ENCODE measurements around the gene CFDP1.
"Not testable (repeated sequence)": the region's sequence is repeated elsewhere in the genome, so short reads cannot be mapped to it uniquely, and the experiment has no call there.

The CFDP1 gene

DNA sequence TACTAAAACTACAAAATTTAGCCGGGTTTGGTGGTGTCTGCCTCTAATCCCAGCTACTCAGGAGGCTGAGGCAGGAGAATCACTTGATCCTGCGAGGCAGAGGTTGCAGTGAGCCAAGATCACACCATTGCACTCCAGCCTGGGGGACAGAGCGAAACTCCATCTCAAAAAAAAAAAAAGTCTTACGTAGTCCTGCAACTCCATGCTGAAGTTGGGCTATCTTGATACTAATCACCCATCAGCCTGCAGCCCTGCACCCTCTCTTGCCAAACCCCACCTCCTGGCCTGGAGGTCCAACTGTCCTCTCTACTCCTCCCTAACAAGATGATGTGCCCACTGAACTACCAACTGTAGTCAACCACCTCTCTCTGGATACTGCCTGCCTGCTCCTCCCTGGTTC lies 26.4 kb upstream of the CFDP1 start:
- DNase-seq (ENCODE audit: low read depth) = no peak
- TF ChIP-seq MYC (IDR thresholded peaks at IDR 0.05; ENCODE audit: low read depth, low read length) = no peak
- TF ChIP-seq, protein P1, sequence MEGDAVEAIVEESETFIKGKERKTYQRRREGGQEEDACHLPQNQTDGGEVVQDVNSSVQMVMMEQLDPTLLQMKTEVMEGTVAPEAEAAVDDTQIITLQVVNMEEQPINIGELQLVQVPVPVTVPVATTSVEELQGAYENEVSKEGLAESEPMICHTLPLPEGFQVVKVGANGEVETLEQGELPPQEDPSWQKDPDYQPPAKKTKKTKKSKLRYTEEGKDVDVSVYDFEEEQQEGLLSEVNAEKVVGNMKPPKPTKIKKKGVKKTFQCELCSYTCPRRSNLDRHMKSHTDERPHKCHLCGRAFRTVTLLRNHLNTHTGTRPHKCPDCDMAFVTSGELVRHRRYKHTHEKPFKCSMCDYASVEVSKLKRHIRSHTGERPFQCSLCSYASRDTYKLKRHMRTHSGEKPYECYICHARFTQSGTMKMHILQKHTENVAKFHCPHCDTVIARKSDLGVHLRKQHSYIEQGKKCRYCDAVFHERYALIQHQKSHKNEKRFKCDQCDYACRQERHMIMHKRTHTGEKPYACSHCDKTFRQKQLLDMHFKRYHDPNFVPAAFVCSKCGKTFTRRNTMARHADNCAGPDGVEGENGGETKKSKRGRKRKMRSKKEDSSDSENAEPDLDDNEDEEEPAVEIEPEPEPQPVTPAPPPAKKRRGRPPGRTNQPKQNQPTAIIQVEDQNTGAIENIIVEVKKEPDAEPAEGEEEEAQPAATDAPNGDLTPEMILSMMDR (IDR thresholded peaks at IDR 0.05; ENCODE audit: low read depth, low read length) = no peak
- no peak for TF ChIP-seq POLR2A (IDR thresholded peaks at IDR 0.05; ENCODE audit: extremely low read depth, insufficient read length)
- TF ChIP-seq, protein P2, sequence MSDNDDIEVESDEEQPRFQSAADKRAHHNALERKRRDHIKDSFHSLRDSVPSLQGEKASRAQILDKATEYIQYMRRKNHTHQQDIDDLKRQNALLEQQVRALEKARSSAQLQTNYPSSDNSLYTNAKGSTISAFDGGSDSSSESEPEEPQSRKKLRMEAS (IDR thresholded peaks at IDR 0.05; ENCODE audit: low read depth, low read length) = no peak

DNA sequence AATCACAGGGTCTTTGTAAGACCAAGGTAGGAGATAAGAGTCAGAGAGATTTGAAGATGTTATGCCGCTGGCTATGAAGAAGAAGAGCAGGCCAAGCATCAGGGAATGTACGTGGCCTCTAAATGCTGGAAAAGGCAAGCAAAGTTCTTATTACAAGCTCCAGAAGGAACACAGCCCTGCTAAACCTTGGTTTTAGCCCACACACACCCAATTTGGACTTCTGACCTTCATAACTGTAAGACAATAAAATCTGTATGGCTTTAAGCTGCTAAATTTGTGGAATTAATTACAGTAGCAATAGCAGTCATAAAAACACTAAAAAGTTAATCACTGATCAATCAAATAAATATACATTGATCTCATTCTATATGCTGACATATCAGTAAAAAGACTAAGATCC lies 25.1 kb upstream of the CFDP1 start:
- no peak overlapping the region for H3K4me3 ChIP-seq (ENCODE audit: low read depth, low read length)
- TF ChIP-seq POLR2A (IDR thresholded peaks at IDR 0.05; ENCODE audit: extremely low read depth, insufficient read length) = no peak
- no peak for TF ChIP-seq MYC (IDR thresholded peaks at IDR 0.05; ENCODE audit: low read depth, low read length)
- TF ChIP-seq, protein P1 (IDR thresholded peaks at IDR 0.05; ENCODE audit: low read depth, low read length) = no peak
- TF ChIP-seq, protein P2 (IDR thresholded peaks at IDR 0.05; ENCODE audit: low read depth, low read length) = no peak
- DNase-seq (ENCODE audit: low read depth) = no peak

More for the DNA sequence above, 26.4 kb upstream of the CFDP1 start:
- no peak overlapping the region for H3K4me3 ChIP-seq (ENCODE audit: low read depth, low read length)

DNA sequence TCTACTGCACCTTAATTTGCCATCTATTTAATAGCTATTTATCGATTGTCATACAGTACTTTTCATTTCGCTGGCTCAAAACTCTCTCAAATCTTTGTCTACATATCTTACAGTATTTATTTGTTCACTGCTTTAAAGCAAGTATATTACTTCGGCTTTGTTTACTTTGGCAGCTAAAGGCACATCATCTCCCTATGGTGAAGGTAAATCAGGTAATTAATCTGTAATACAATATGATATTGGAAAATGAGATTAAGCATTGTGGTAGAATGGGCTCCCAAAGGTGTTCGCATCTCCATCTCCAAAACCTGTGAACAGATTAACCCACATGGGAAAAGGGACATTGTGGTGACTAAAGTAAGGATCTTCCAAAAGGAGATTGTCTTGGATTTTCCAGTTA lies 24.7 kb upstream of the CFDP1 start:
- no peak for DNase-seq (ENCODE audit: low read depth)
- TF ChIP-seq POLR2A (IDR thresholded peaks at IDR 0.05; ENCODE audit: extremely low read depth, insufficient read length) (no peak), MYC (IDR thresholded peaks at IDR 0.05; ENCODE audit: low read depth, low read length) (no peak)
- TF ChIP-seq, protein P2 (IDR thresholded peaks at IDR 0.05; ENCODE audit: low read depth, low read length) = no peak
- TF ChIP-seq, protein P1 (IDR thresholded peaks at IDR 0.05; ENCODE audit: low read depth, low read length) = no peak
- no peak overlapping the region for H3K4me3 ChIP-seq (ENCODE audit: low read depth, low read length)

DNA sequence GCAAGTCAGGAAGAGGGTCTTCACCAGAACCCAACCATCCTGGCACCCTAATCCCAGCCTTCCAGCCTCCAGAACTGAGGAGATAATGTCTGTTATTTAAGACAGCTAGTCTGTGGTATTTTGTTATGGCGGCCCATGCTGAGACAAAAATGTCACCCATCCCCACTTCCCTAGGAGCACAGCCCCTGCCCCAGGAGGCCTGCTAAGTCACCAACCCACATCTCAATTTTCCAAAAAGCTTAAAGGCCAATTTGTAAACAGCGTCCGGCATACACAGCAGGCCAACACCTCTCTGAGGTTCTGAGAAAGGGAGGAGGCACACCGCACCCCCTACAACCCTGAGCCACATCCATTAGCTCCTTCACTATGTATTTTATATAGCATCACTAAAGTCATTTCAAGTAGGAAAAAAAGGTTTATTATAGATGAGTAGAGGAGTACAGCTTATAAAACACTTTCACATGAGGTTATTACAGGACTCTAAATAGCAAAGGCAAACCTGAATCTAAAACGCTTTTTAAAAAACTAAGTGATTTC lies 24.2 kb upstream of the CFDP1 start:
- TF ChIP-seq MYC (IDR thresholded peaks at IDR 0.05; ENCODE audit: low read depth, low read length) = no peak
- TF ChIP-seq, protein P1 (IDR thresholded peaks at IDR 0.05; ENCODE audit: low read depth, low read length) = no peak
- no peak for TF ChIP-seq POLR2A (IDR thresholded peaks at IDR 0.05; ENCODE audit: extremely low read depth, insufficient read length)
- TF ChIP-seq, protein P2 (IDR thresholded peaks at IDR 0.05; ENCODE audit: low read depth, low read length) = no peak
- no peak for DNase-seq (ENCODE audit: low read depth)
- H3K4me3 ChIP-seq (ENCODE audit: low read depth, low read length) = no peak overlapping the region

DNA sequence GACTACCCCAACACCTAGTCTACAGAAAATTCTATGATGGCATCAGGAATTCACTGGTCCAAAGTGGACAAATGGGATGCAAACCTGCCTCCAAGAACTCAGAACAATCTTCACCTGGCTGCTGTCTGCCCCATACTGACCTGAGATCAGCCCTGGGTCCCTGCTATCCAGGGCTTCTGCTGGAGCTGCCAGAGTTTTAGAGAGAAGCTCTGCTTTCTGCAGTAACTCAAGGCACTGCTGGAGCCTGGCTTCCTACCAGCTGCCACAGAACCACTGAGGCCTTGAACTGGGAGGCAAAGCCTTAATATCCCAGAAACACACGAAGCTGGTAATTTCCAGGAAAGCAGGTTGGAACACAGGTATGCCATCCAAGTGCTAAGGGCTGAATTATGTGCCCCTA lies 23.7 kb upstream of the CFDP1 start:
- TF ChIP-seq, protein P2 (IDR thresholded peaks at IDR 0.05; ENCODE audit: low read depth, low read length) = no peak
- TF ChIP-seq, protein P1 (IDR thresholded peaks at IDR 0.05; ENCODE audit: low read depth, low read length) = no peak
- no peak for TF ChIP-seq MYC (IDR thresholded peaks at IDR 0.05; ENCODE audit: low read depth, low read length)
- TF ChIP-seq POLR2A (IDR thresholded peaks at IDR 0.05; ENCODE audit: extremely low read depth, insufficient read length) = no peak
- no peak for DNase-seq (ENCODE audit: low read depth)
- no peak overlapping the region for H3K4me3 ChIP-seq (ENCODE audit: low read depth, low read length)

DNA sequence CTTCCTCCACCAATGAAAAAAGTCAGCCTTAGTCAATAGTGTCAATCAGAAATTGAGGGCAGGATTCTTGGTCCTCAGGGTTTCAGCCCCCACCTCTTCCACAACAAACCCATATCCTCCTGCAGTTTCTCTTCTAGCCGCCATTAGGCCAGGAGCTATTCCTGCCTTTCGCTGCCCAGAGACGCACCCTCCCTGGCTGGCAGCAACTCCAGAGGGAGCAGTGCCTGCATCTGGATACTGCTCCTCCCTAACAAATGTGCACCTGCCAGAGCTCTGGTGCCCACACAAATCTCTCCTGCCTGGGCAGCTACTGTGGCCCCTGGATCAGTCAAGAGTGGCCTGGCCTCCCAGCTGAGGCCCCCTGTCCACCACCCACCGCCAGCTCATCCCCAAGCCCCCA lies 23.2 kb upstream of the CFDP1 start:
- not testable (repeated sequence) for DNase-seq (ENCODE audit: low read depth); H3K4me3 ChIP-seq (ENCODE audit: low read depth, low read length)
